T-helper 2 cell treated with Interferon-gamma antibody and Interleukin-4, amounts not matched to agents 100 ng/mL and 5 ng/mL, for 36 hours (primary cell): Measurements from ENCODE around the gene CD79B. TPM values are rescaled to one million over a fixed set of nuclear protein-coding genes. Genes with fewer than 3 reads are reported as not detected.
"Not testable (repeated sequence)": the region's sequence is repeated elsewhere in the genome, so short reads cannot be mapped to it uniquely, and the experiment has no call there.

ENCODE experiments used
- intact Hi-C: fragments of 100-400 bp; cut with micrococcal nuclease; formaldehyde crosslinking; loops from one replicate; pipeline ENCODE4 v1.15.1; 2023
- total RNA-seq: library from RNA; stranded (reverse); gene quantifications from 2 replicates; pipeline ENCODE4 v1.2.3, GENCODE V29; 2022

The CD79B gene
- total RNA-seq, 1 donor from 2014 or later: 41.0 TPM

GRCh38 chr17:63916566-63917185, 15.5 kb downstream of the CD79B start:
- intact Hi-C loops: loop anchor here (5.0 kb wide), 1 partner anchor 366 kb away; no protein-coding TSS in a partner anchor

- intact Hi-C loops: loop anchor here (5.0 kb wide), 1 partner anchor 367 kb away; no protein-coding TSS in a partner anchor
Measured at GRCh38 chr17:63915753-63916152, 16.4 kb downstream of the CD79B start.

- intact Hi-C loops: no loop called here
Measured at GRCh38 chr17:63914471-63914870, 17.7 kb downstream of the CD79B start.

- intact Hi-C loops: loop anchor here (2.0 kb wide), 1 partner anchor 35 kb away; no protein-coding TSS in a partner anchor
Measured at GRCh38 chr17:63911657-63912100, 20.5 kb downstream of the CD79B start.

- intact Hi-C loops: loop anchor here (2.0 kb wide), 1 partner anchor 36 kb away; no protein-coding TSS in a partner anchor
Measured at GRCh38 chr17:63911041-63911635, 21.0 kb downstream of the CD79B start, which contains the start of gene CSHL1. CSHL1 (minus strand) TSS chr17:63911258; CDS start chr17:63911196, 62 bp downstream.

- intact Hi-C loops: loop anchor here (2.0 kb wide), 1 partner anchor 37 kb away; no protein-coding TSS in a partner anchor
Measured at GRCh38 chr17:63910096-63910495, 22.0 kb downstream of the CD79B start.

GRCh38 chr17:63909586-63909985, 22.5 kb downstream of the CD79B start:
- intact Hi-C loops: not testable (repeated sequence)

GRCh38 chr17:63907161-63907778, 24.9 kb downstream of the CD79B start:
- intact Hi-C loops: not testable (repeated sequence)

- intact Hi-C loops: not testable (repeated sequence)
Measured at GRCh38 chr17:63904796-63905195, 27.3 kb downstream of the CD79B start.

GRCh38 chr17:63903787-63904201, 28.3 kb downstream of the CD79B start:
- intact Hi-C loops: not testable (repeated sequence)

GRCh38 chr17:63901971-63902370, 30.2 kb downstream of the CD79B start:
- intact Hi-C loops: not testable (repeated sequence)

- intact Hi-C loops: not testable (repeated sequence)
Measured at GRCh38 chr17:63898899-63899798, 33.0 kb downstream of the CD79B start.

- intact Hi-C loops: not testable (repeated sequence)
Measured at GRCh38 chr17:63896524-63897354, 35.4 kb downstream of the CD79B start, which contains the start of gene CSH1. CSH1 (minus strand) TSS chr17:63896574; CDS start chr17:63896511, 63 bp downstream.

GRCh38 chr17:63894821-63895220, 37.3 kb downstream of the CD79B start:
- intact Hi-C loops: not testable (repeated sequence)

- intact Hi-C loops: not testable (repeated sequence)
Measured at GRCh38 chr17:63894021-63894420, 38.1 kb downstream of the CD79B start.

- intact Hi-C loops: not testable (repeated sequence)
Measured at GRCh38 chr17:63892316-63893037, 39.7 kb downstream of the CD79B start.

- intact Hi-C loops: not testable (repeated sequence)
Measured at GRCh38 chr17:63889026-63889848, 42.9 kb downstream of the CD79B start.

- intact Hi-C loops: not testable (repeated sequence)
Measured at GRCh38 chr17:63885119-63885518, 47.0 kb downstream of the CD79B start.
